Transverse colon (tissue), 4 donors: ENCODE data around the gene PDGFD. TPM values are rescaled to one million over a fixed set of nuclear protein-coding genes. Genes with fewer than 3 reads are reported as not detected.

Experiments used
- DNase-seq: peaks from one replicate; pipeline ENCODE4 v3.0.0-alpha.2; 2019
- H3K27ac ChIP-seq, 4 donors: fragments of 200-600 bp; sonication (generic); 2 replicates each; pipeline ENCODE4 v1.5.1; 2016 to 2018; ENCODE audit warnings: inconsistent platforms in 4 of 4
- H3K27me3 ChIP-seq: fragments of 200-600 bp; sonication (generic); 2 replicates; pipeline ENCODE4 v1.5.1; 2017; ENCODE audit warnings: inconsistent platforms
- H3K36me3 ChIP-seq, 4 donors: fragments of 200-600 bp; sonication (generic); 2 replicates each; pipeline ENCODE4 v1.5.1; 2017 to 2019; ENCODE audit warnings: inconsistent platforms in 4 of 4
- H3K4me1 ChIP-seq, 4 donors: fragments of 200-600 bp; sonication (generic); 2 replicates each; pipeline ENCODE4 v1.5.1; 2017 to 2020; ENCODE audit warnings: inconsistent platforms in 4 of 4
- H3K4me3 ChIP-seq, 4 donors: fragments of 200-600 bp; sonication (generic); 1 replicate in 1 of 4; 2 replicates in 3 of 4; pipeline versions ENCODE4 v1.5.1 to v1.6.1; 2017 to 2019; ENCODE audit warnings: inconsistent platforms in 4 of 4
- H3K9me3 ChIP-seq, 2 donors: fragments of 200-600 bp; sonication (generic); 2 replicates each; pipeline ENCODE4 v1.5.1; 2017 to 2019; ENCODE audit warnings: inconsistent platforms in 2 of 2
- CTCF ChIP-seq, 5 experiments: fragments of 200-600 bp in 3 of 5; fragments of 450-650 bp in 2 of 5; sonication (generic) in 3 of 5; IDR thresholded peaks; 1 replicate in 2 of 5; 2 replicates in 3 of 5; pipeline ENCODE4 v1.5.1; 2016 to 2017; ENCODE audit warnings: antibody characterized with exemption in 5 of 5, inconsistent platforms in 3 of 5, mild to moderate bottlenecking in 2 of 5, moderate library complexity in 1 of 5
- EP300 ChIP-seq: sonication (generic); formaldehyde crosslinking; IDR thresholded peaks from one replicate; pipeline ENCODE4 v1.6.1; 2017; ENCODE audit warnings: antibody characterized with exemption, low read depth
- POLR2A ChIP-seq: fragments of 450-650 bp; IDR thresholded peaks from one replicate; pipeline ENCODE4 v1.6.1; 2016; ENCODE audit warnings: antibody characterized with exemption, mild to moderate bottlenecking, moderate library complexity
- POLR2AphosphoS5 ChIP-seq, 3 donors: sonication (generic); formaldehyde crosslinking; IDR thresholded peaks; one replicate each; pipeline ENCODE4 v1.6.1; 2016; ENCODE audit warnings: antibody characterized with exemption in 3 of 3
- WGBS, 2 donors: methylation state at CpG; one replicate each; pipeline ENCODE4 v1.1.5; 2018; ENCODE audit warnings: low coverage in 1 of 2; 5-methylcytosine and 5-hydroxymethylcytosine counted together
- in situ Hi-C, 4 donors: fragments of 200-750 bp; cut with MboI; loops; one replicate each; pipeline versions ENCODE4 v1.15.0 to v1.15.1; 2017; ENCODE audit warnings: low sequenced_read_pairs in 3 of 4, low pct_ligation_motif_present in 1 of 4, low pct_unique_long_range_greater_than_20kb in 1 of 4
- intact Hi-C: fragments of 100-400 bp; cut with DNase I; formaldehyde crosslinking; loops from one replicate; pipeline ENCODE4 v1.15.1; 2023; ENCODE audit warnings: low total_unique reads
- total RNA-seq, 4 donors: library from RNA; depleted of rRNA; stranded (reverse); fragments of >200 nt; gene quantifications; one replicate each; pipeline ENCODE4 v1.1.0, GENCODE V29; 2016

Gene PDGFD
- total RNA-seq, 4 donors from 2014 or later, result 2.3 to 6.0 (median 3.8) TPM; not detected in 1

- Histone ChIP-seq H3K27me3 (peaks cover 16% of the 10 kb centered on the region), H3K9me3 (no peaks in the 10 kb centered on the region), H3K4me1 (peaks cover 0 to 16% (median 9%) of the 10 kb centered on the region in 4 donors), H3K27ac (no peak overlapping the region), H3K36me3 (no peaks in the 10 kb centered on the region), H3K4me3 (no peak overlapping the region)
- intact Hi-C loops (no loop called here), in situ Hi-C loops (loop anchor here in 1 of 4 donors (10.0 kb wide), 1 partner anchor 475 kb away; no protein-coding TSS in a partner anchor)
- TF ChIP-seq CTCF (IDR thresholded peaks at IDR 0.05), result no peak
- TF ChIP-seq EP300, result no peak
- TF ChIP-seq POLR2AphosphoS5 (IDR thresholded peaks at IDR 0.05), result no peak
- TF ChIP-seq POLR2A, result no peak
- no peak for DNase-seq
- WGBS, 2 donors, result 90 to 100% methylated on average over 1 of the region's 1 CpG
Observed at GRCh38 chr11:104159356-104159755, 4.6 kb downstream of the PDGFD start.

- no peak for TF ChIP-seq POLR2A
- no peak for TF ChIP-seq EP300
- no peak for TF ChIP-seq CTCF (IDR thresholded peaks at IDR 0.05)
- TF ChIP-seq POLR2AphosphoS5 (IDR thresholded peaks at IDR 0.05), result no peak
- Histone ChIP-seq H3K4me3 (no peak overlapping the region), H3K27ac (no peak overlapping the region), H3K27me3 (no peaks in the 10 kb centered on the region), H3K4me1 (no peaks in the 10 kb centered on the region), H3K9me3 (no peaks in the 10 kb centered on the region), H3K36me3 (no peaks in the 10 kb centered on the region)
- 70 to 86% methylated on average over 1 of the region's 1 CpG for WGBS, 2 donors
- DNase-seq, result no peak
- intact Hi-C loops (no loop called here), in situ Hi-C loops (loop anchor here in 1 of 4 donors (10.0 kb wide), 1 partner anchor 471 kb away; no protein-coding TSS in a partner anchor)
Observed at GRCh38 chr11:104155375-104155774, 8.6 kb downstream of the PDGFD start.

GRCh38 chr11:104154296-104154695 lies 9.7 kb downstream of the PDGFD start:
- no peak overlapping the region for H3K27ac ChIP-seq
- H3K27me3 ChIP-seq, result no peaks in the 10 kb centered on the region
- H3K36me3 ChIP-seq, result no peaks in the 10 kb centered on the region
- no peak for DNase-seq
- TF ChIP-seq EP300 (no peak), POLR2A (no peak), CTCF (IDR thresholded peaks at IDR 0.05) (no peak), POLR2AphosphoS5 (IDR thresholded peaks at IDR 0.05) (no peak)
- no peaks in the 10 kb centered on the region for H3K9me3 ChIP-seq
- 66 to 78% methylated on average over 4 to 7 of the region's 7 CpGs for WGBS, 2 donors
- no peaks in the 10 kb centered on the region for H3K4me1 ChIP-seq
- intact Hi-C loops (no loop called here), in situ Hi-C loops (loop anchor here in 1 of 4 donors (10.0 kb wide), 1 partner anchor 469 kb away; no protein-coding TSS in a partner anchor)
- no peak overlapping the region for H3K4me3 ChIP-seq

- DNase-seq, result no peak
- in situ Hi-C loops, result loop anchor here in 1 of 4 donors (10.0 kb wide), 1 partner anchor 468 kb away; no protein-coding TSS in a partner anchor
Observed at GRCh38 chr11:104152941-104153505, 10.9 kb downstream of the PDGFD start.

More at GRCh38 chr11:104152941-104153505, 10.9 kb downstream of the PDGFD start:
- intact Hi-C loops, result no loop called here
- Histone ChIP-seq H3K36me3 (no peaks in the 10 kb centered on the region), H3K9me3 (no peaks in the 10 kb centered on the region), H3K27me3 (no peaks in the 10 kb centered on the region), H3K4me3 (no peak overlapping the region), H3K4me1 (no peaks in the 10 kb centered on the region), H3K27ac (no peak overlapping the region)
- TF ChIP-seq POLR2A (no peak), EP300 (no peak), POLR2AphosphoS5 (IDR thresholded peaks at IDR 0.05) (no peak), CTCF (IDR thresholded peaks at IDR 0.05) (no peak)
